Gastrocnemius medialis (tissue), 4 donors: Measurements from ENCODE around the gene ZSWIM2. TPM values are rescaled to one million over a fixed set of nuclear protein-coding genes. Genes with fewer than 3 reads are reported as not detected.

ENCODE experiments used
- ATAC-seq, 2 donors: fragments of 150-250 bp; one replicate each; pipeline ENCODE4 v1.9.1; 2016
- DNase-seq, 2 donors: peaks; one replicate each; pipeline ENCODE4 v3.0.0-alpha.2; 2019
- H3K27ac ChIP-seq, 4 donors: fragments of 200-600 bp; sonication (generic); 1 replicate in 1 of 4; 2 replicates in 3 of 4; pipeline ENCODE4 v1.5.1; 2016 to 2018; ENCODE audit warnings: mild to moderate bottlenecking in 2 of 4, moderate library complexity in 1 of 4
- H3K27me3 ChIP-seq, 3 donors: fragments of 200-600 bp; sonication (generic) in 2 of 3; 1 replicate in 1 of 3; 2 replicates in 2 of 3; pipeline versions ENCODE4 v1.5.1 to v1.6.0; 2016 to 2019; ENCODE audit warnings: mild to moderate bottlenecking in 1 of 3, moderate library complexity in 1 of 3
- H3K36me3 ChIP-seq, 2 donors: fragments of 200-600 bp; sonication (generic) in 1 of 2; one replicate each; pipeline ENCODE4 v1.5.1; 2017 to 2018
- H3K4me1 ChIP-seq, 2 donors: fragments of 200-600 bp; sonication (generic) in 1 of 2; one replicate each; pipeline ENCODE4 v1.5.1; 2016 to 2017; ENCODE audit warnings: mild to moderate bottlenecking in 2 of 2
- H3K4me3 ChIP-seq, 4 donors: fragments of 200-600 bp; sonication (generic) in 3 of 4; 1 replicate in 1 of 4; 2 replicates in 3 of 4; pipeline ENCODE4 v1.5.1; 2016 to 2019; ENCODE audit warnings: mild to moderate bottlenecking in 2 of 4
- H3K9me3 ChIP-seq, 3 donors: fragments of 200-600 bp; sonication (generic) in 2 of 3; 1 replicate in 1 of 3; 2 replicates in 2 of 3; pipeline ENCODE4 v1.5.1; 2016 to 2019
- POLR2A ChIP-seq, 2 donors: fragments of 450-650 bp; IDR thresholded peaks; one replicate each; pipeline ENCODE4 v1.6.1; 2017; ENCODE audit warnings: antibody characterized with exemption in 2 of 2, mild to moderate bottlenecking in 2 of 2, moderate library complexity in 2 of 2
- in situ Hi-C, 4 donors: fragments of 200-750 bp; cut with MboI; loops; one replicate each; pipeline versions ENCODE4 v1.15.0 to v1.8.0; 2017; ENCODE audit warnings: low sequenced_read_pairs in 4 of 4
- intact Hi-C: fragments of 100-400 bp; cut with DNase I; formaldehyde crosslinking; loops from one replicate; pipeline ENCODE4 v1.15.1; 2023; ENCODE audit warnings: low total_unique reads
- total RNA-seq, 4 donors: library from RNA; depleted of rRNA; stranded (reverse); fragments of >200 nt; gene quantifications; one replicate each; pipeline versions ENCODE4 v1.1.0 to v1.2.3, GENCODE V29; 2016
- TF ChIP-seq, protein P1 (sequence below), 5 experiments: fragments of 450-650 bp in 3 of 5; fragments of 200-600 bp in 2 of 5; sonication (generic) in 2 of 5; IDR thresholded peaks in 4 of 5; conservative IDR thresholded peaks in 1 of 5; 1 replicate in 4 of 5; 2 replicates in 1 of 5; pipeline ENCODE4 v1.5.1; 2016 to 2019; ENCODE audit warnings: antibody characterized with exemption in 5 of 5, mild to moderate bottlenecking in 3 of 5, moderate library complexity in 3 of 5

Gene ZSWIM2
- total RNA-seq, 4 donors from 2014 or later = not detected

DNA sequence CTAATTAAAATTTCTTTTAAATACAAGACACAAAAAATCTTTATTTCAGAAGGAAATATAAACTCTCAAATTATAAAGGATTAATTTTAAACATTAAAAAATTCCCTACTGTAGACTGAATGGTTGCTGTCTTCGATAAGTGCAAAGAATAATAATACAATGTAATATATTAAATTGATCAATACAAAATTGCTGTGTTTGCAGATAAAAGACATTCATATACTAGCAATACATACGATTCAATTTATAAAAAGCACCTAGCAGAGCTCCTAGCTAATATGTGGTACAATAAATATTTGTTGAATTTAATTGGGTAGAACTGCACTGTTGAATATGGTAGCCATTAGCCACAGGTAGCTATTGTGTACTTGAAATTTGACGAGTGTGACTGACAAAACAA is 6.6 kb downstream of the ZSWIM2 start:
- Histone ChIP-seq H3K4me3 (no peak overlapping the region), H3K9me3 (no peaks in the 10 kb centered on the region), H3K36me3 (no peaks in the 10 kb centered on the region), H3K4me1 (no peaks in the 10 kb centered on the region), H3K27me3 (no peaks in the 10 kb centered on the region), H3K27ac (no peak overlapping the region)
- TF ChIP-seq POLR2A (IDR thresholded peaks at IDR 0.05) = no peak
- TF ChIP-seq, protein P1, sequence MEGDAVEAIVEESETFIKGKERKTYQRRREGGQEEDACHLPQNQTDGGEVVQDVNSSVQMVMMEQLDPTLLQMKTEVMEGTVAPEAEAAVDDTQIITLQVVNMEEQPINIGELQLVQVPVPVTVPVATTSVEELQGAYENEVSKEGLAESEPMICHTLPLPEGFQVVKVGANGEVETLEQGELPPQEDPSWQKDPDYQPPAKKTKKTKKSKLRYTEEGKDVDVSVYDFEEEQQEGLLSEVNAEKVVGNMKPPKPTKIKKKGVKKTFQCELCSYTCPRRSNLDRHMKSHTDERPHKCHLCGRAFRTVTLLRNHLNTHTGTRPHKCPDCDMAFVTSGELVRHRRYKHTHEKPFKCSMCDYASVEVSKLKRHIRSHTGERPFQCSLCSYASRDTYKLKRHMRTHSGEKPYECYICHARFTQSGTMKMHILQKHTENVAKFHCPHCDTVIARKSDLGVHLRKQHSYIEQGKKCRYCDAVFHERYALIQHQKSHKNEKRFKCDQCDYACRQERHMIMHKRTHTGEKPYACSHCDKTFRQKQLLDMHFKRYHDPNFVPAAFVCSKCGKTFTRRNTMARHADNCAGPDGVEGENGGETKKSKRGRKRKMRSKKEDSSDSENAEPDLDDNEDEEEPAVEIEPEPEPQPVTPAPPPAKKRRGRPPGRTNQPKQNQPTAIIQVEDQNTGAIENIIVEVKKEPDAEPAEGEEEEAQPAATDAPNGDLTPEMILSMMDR (IDR thresholded peaks at IDR 0.05 in 4 of 5, conservative IDR thresholded peaks at IDR 0.05 in 1 of 5) = no peak
- ATAC-seq (no peak), DNase-seq (no peak)
- in situ Hi-C loops = no loop called here
- intact Hi-C loops = no loop called here

DNA sequence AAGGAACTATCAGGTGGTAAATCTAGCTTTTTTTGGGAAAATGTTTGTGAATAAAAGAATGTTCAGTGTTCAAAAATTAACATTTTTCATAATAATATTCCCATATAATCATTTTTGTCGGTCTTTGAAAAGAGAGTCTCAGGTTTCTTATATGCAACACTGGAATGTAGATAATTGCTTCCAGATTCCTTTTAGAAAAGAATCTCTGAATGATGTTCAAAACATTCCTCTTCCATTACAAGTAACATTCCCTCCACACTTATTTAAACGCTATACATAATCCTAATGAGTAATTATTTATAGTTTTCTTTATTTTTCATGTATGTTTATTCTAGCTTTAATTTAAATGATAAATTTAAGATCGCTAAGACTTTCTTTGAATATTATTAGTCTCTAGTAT is 7.0 kb downstream of the ZSWIM2 start:
- no peaks in the 10 kb centered on the region for H3K27me3 ChIP-seq
- no peak for ATAC-seq
- H3K36me3 ChIP-seq = no peaks in the 10 kb centered on the region
- no peaks in the 10 kb centered on the region for H3K9me3 ChIP-seq
- no peak overlapping the region for H3K4me3 ChIP-seq
- no peak for DNase-seq
- no peak overlapping the region for H3K27ac ChIP-seq
- in situ Hi-C loops (no loop called here), intact Hi-C loops (no loop called here)
- no peak for TF ChIP-seq POLR2A (IDR thresholded peaks at IDR 0.05)
- TF ChIP-seq, protein P1 (IDR thresholded peaks at IDR 0.05 in 4 of 5, conservative IDR thresholded peaks at IDR 0.05 in 1 of 5) = no peak
- H3K4me1 ChIP-seq = no peaks in the 10 kb centered on the region

DNA sequence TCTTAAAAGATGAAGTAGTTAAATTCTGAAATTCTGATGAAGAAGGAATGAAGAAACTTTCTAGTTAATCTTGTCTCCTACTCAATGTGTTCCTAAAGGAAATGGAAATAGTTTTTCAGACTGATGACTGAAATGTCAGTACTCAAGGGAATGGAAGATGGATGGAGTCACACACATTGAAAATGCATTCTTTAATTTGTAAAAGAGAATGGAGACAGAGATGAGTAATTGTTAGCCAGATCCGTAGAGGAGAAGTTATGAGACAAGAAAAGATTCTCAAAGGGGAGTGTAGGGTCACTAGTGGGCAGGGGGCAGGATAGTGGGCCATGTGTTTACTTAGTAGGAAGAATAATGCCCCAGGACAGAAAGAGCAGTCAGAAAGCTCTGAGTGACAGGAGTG is 13.3 kb downstream of the ZSWIM2 start:
- TF ChIP-seq POLR2A (IDR thresholded peaks at IDR 0.05) = no peak
- TF ChIP-seq, protein P1 (IDR thresholded peaks at IDR 0.05 in 4 of 5, conservative IDR thresholded peaks at IDR 0.05 in 1 of 5) = no peak
- in situ Hi-C loops (no loop called here), intact Hi-C loops (no loop called here)

DNA sequence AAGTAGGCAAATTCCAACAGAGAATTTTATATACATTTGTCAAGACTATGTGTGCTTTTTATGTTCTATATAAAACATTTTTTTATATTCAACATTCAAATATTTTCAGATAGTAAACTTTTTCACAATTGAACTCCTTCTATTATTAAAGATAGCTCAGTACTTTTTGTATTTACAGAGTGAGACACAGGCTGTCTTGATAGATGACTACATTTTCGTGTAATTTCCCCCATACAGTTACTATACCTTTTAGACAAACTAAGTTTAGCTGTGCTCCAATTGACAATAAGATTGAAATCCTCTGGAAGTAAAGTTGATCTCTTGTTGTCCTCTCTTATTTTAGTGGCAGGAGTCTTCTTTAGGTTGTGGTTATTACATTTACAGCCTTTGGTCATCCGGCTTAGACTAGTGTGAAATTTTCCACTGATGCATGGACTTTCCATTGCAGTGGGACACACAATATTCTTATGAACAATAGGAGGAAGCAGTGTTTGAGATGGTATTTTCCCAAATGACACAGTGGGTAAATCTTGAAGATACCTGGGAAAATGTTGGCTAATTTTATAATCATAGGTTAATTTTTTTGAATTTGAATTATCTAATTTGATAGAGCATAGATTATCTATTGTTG is 21.0 kb downstream of the ZSWIM2 start:
- DNase-seq (no peak), ATAC-seq (no peak)
- Histone ChIP-seq H3K36me3 (no peaks in the 10 kb centered on the region), H3K27me3 (no peaks in the 10 kb centered on the region), H3K4me1 (no peaks in the 10 kb centered on the region), H3K4me3 (no peak overlapping the region), H3K27ac (no peak overlapping the region), H3K9me3 (no peaks in the 10 kb centered on the region)
- TF ChIP-seq POLR2A (IDR thresholded peaks at IDR 0.05) = no peak
- TF ChIP-seq, protein P1 (IDR thresholded peaks at IDR 0.05 in 4 of 5, conservative IDR thresholded peaks at IDR 0.05 in 1 of 5) = no peak
- intact Hi-C loops (no loop called here), in situ Hi-C loops (no loop called here)

More for the DNA sequence above, 13.3 kb downstream of the ZSWIM2 start:
- Histone ChIP-seq H3K9me3 (no peaks in the 10 kb centered on the region), H3K27me3 (no peaks in the 10 kb centered on the region), H3K4me3 (no peak overlapping the region), H3K27ac (no peak overlapping the region), H3K36me3 (no peaks in the 10 kb centered on the region), H3K4me1 (no peaks in the 10 kb centered on the region)
- DNase-seq = no peak
- no peak for ATAC-seq

DNA sequence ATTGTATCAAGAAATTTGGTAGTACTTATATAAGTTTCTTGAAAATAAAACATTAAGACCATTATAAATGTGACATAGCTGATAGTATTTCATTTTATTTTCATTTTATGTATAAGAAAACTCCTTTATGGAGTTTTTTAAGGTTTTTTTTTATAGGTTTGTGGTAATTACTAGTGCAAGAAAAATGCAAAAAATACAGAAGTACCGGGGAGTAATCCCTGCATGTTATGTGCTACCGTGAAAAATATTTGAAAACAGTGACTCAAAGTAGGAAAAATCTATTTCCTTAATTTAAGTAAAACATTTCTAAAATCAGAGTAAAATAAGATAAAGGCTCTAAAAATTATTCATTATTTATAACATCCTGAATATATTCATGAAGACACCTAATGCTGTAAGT is 21.6 kb downstream of the ZSWIM2 start:
- ATAC-seq (no peak), DNase-seq (no peak)
- Histone ChIP-seq H3K36me3 (no peaks in the 10 kb centered on the region), H3K27me3 (no peaks in the 10 kb centered on the region), H3K4me1 (no peaks in the 10 kb centered on the region), H3K27ac (no peak overlapping the region), H3K4me3 (no peak overlapping the region), H3K9me3 (no peaks in the 10 kb centered on the region)
- intact Hi-C loops = no loop called here
- TF ChIP-seq, protein P1 (IDR thresholded peaks at IDR 0.05 in 4 of 5, conservative IDR thresholded peaks at IDR 0.05 in 1 of 5) = no peak
- no peak for TF ChIP-seq POLR2A (IDR thresholded peaks at IDR 0.05)
- in situ Hi-C loops = no loop called here
